ENCODE data around the gene SHOC2. TPM values are rescaled to one million over a fixed set of nuclear protein-coding genes. Genes with fewer than 3 reads are reported as not detected.
A peak's percentile ranks its signal among the peaks of the same experiment; 100 is the strongest.

Gene SHOC2
- total RNA-seq (10 to 100 TPM; 34.1 to 91.2 (median 67.7) TPM), polyA plus RNA-seq (10 to 100 TPM; 19.4 to 33.8 TPM)
- long read RNA-seq, donor 1, partial matches to known transcripts = 4 of 14 reads
- long read RNA-seq, donor 1, other reads (novel, unspliced or antisense) = 10 of 14 reads
- long read RNA-seq, donor 2, transcript SHOC2-202 (9 exons, 3,943 nt) = major isoform, 12 of 66 reads
- long read RNA-seq, donor 2, partial matches to known transcripts = 50 of 66 reads
- long read RNA-seq, donor 2, other reads (novel, unspliced or antisense) = 0 of 66 reads
- long read RNA-seq, donor 3, transcript SHOC2-202 (9 exons, 3,943 nt) = major isoform, 34 of 51 reads
- long read RNA-seq, donor 3, partial matches to known transcripts = 11 of 51 reads
- long read RNA-seq, donor 3, other reads (novel, unspliced or antisense) = 6 of 51 reads

- intact Hi-C loops (cut with DNase I) = no loop called here
- H3K9me3 ChIP-seq = no peaks in the 10 kb centered on the region
- no peaks in the 10 kb centered on the region for H3K4me1 ChIP-seq (ENCODE audit: insufficient read depth)
These were observed at the start of gene SHOC2 for GRCh38 chr10:110919349-110919931. Gene SHOC2 (plus strand): TSS chr10:110919604. CDS start chr10:110964359, 44,755 bp downstream.

GRCh38 chr10:110870823-110871297 lies 48.5 kb upstream of the SHOC2 start:
- WGBS, 3 donors = 52 to 62% (median 58%) methylated on average over 13 of the region's 13 CpGs
- intact Hi-C loops (cut with DNase I) = loop anchor here in 2 of 4 donors (5.0 kb wide), 2 partner anchors 34 to 49 kb away; no protein-coding TSS in a partner anchor

More at GRCh38 chr10:110919349-110919931, at the start of gene SHOC2:
- Histone ChIP-seq H3K27me3 (no peaks in the 10 kb centered on the region), H3K27ac (peak within 1 kb of the TSS; percentile 86 to 97), H3K36me3 (no peaks in the 10 kb centered on the region), H3K4me3 (peak within 1 kb of the TSS; percentile 90)
- peak in 2 of 3 donors; percentile 15 to 23 for TF ChIP-seq CTCF (IDR thresholded peaks at IDR 0.05)
- TF ChIP-seq EP300 (IDR thresholded peaks at IDR 0.05) = no peak
- TF ChIP-seq POLR2A (IDR thresholded peaks at IDR 0.05) = peak; percentile 79
- DNase-seq = peak; percentile 97 to 99 (median 99)
- WGBS, 3 donors = 0 to 1% (median 1%) methylated on average over 45 to 60 of the region's 61 CpGs

GRCh38 chr10:110871298-110872084 lies 47.9 kb upstream of the SHOC2 start, which contains the start of gene PDCD4:
Gene PDCD4 (plus strand): TSS chr10:110871928. CDS start chr10:110876028, 4,100 bp downstream.
- H3K4me1 ChIP-seq (ENCODE audit: insufficient read depth) = peaks cover 8% of the 10 kb centered on the region
- intact Hi-C loops (cut with DNase I) = loop anchor here in 2 of 4 donors (5.0 kb wide), 2 partner anchors 34 to 49 kb away; no protein-coding TSS in a partner anchor
- no peaks in the 10 kb centered on the region for H3K27me3 ChIP-seq
- 0 to 1% (median 1%) methylated on average over 41 to 47 of the region's 47 CpGs for WGBS, 3 donors
- H3K9me3 ChIP-seq = no peaks in the 10 kb centered on the region
- H3K27ac ChIP-seq = peak within 1 kb of the TSS; percentile 93 to 99
- peak; percentile 100 for DNase-seq
- peak within 1 kb of the TSS; percentile 95 for H3K4me3 ChIP-seq
- no peaks in the 10 kb centered on the region for H3K36me3 ChIP-seq
- TF ChIP-seq POLR2A (IDR thresholded peaks at IDR 0.05) (peak; percentile 86), CTCF (IDR thresholded peaks at IDR 0.05) (no peak)

More at GRCh38 chr10:110870823-110871297, 48.5 kb upstream of the SHOC2 start:
- peak overlapping the region; percentile 95 for H3K4me3 ChIP-seq
- DNase-seq = peak; percentile 46 to 64 (median 52)
- no peaks in the 10 kb centered on the region for H3K27me3 ChIP-seq
- H3K27ac ChIP-seq = peak overlapping the region; percentile 65 to 99
- TF ChIP-seq EP300 (IDR thresholded peaks at IDR 0.05) (peak; percentile 22), CTCF (IDR thresholded peaks at IDR 0.05) (no peak)
- no peaks in the 10 kb centered on the region for H3K36me3 ChIP-seq
- no peaks in the 10 kb centered on the region for H3K9me3 ChIP-seq
- H3K4me1 ChIP-seq (ENCODE audit: insufficient read depth) = peaks cover 7% of the 10 kb centered on the region

All from ovary (tissue), 10 donors.